Measurements from ENCODE around the gene MCF2L2. TPM values are rescaled to one million over a fixed set of nuclear protein-coding genes. Genes with fewer than 3 reads are reported as not detected.

The MCF2L2 gene
- total and polyA plus RNA-seq, 9 of the 15 experiments (the other 6 are each of a cell fraction or from before 2014, with no cell fraction given) = 0.56 to 4.2 (median 3.0) TPM

GRCh38 chr3:183410280-183410679 is 18.1 kb downstream of the MCF2L2 start (continued):
- TF ChIP-seq ZNF384 (IDR thresholded peaks at IDR 0.05; ENCODE audit: low read depth, low read length) (no peak), RHOXF2B (CRISPR knock-in tag; conservative IDR thresholded peaks at IDR 0.05) (no peak), NCOR1 (IDR thresholded peaks at IDR 0.05) (peak; percentile 71), XRCC4 (IDR thresholded peaks at IDR 0.05; ENCODE audit: extremely low read depth, insufficient read depth, insufficient read length) (no peak), ATF1 (CRISPR knock-in tag; IDR thresholded peaks at IDR 0.05) (no peak), ATF1 (tag; IDR thresholded peaks at IDR 0.05) (no peak), MTA2 (IDR thresholded peaks at IDR 0.05; ENCODE audit: low read depth) (peak; percentile 80), HNRNPK (IDR thresholded peaks at IDR 0.05; ENCODE audit: low read depth, low read length, poor library complexity, severe bottlenecking) (no peak), EGR1 (conservative IDR thresholded peaks at IDR 0.05) (no peak), ZNF589 (CRISPR knock-in tag; IDR thresholded peaks at IDR 0.05; ENCODE audit: low read depth) (no peak), CREB1 (IDR thresholded peaks at IDR 0.05) (no peak), CREB1 (CRISPR knock-in tag; IDR thresholded peaks at IDR 0.05) (no peak), CAMTA2 (CRISPR knock-in tag; conservative IDR thresholded peaks at IDR 0.05) (no peak), PHTF2 (CRISPR knock-in tag; IDR thresholded peaks at IDR 0.05) (no peak), CTCFL (IDR thresholded peaks at IDR 0.05; ENCODE audit: borderline replicate concordance, insufficient read depth, low read depth, low read length, poor library complexity, severe bottlenecking) (no peak), SNAPC5 (CRISPR knock-in tag; IDR thresholded peaks at IDR 0.05) (no peak), ZNF121 (CRISPR knock-in tag; conservative IDR thresholded peaks at IDR 0.05) (no peak), STAT6 (CRISPR knock-in tag; IDR thresholded peaks at IDR 0.05) (no peak), ZNF436 (CRISPR knock-in tag; IDR thresholded peaks at IDR 0.05) (no peak), PTBP1 (IDR thresholded peaks at IDR 0.05; ENCODE audit: low read depth, low read length) (no peak), DMBX1 (CRISPR knock-in tag; IDR thresholded peaks at IDR 0.05; ENCODE audit: borderline replicate concordance) (0 out of 2 replicates have a peak, but pooled peaks have one; percentile 47), HMG20B (CRISPR knock-in tag; IDR thresholded peaks at IDR 0.05) (no peak), SMAD4 (CRISPR knock-in tag; conservative IDR thresholded peaks at IDR 0.05) (no peak; the same call in 1 of the 2 replicates), ZNF3 (CRISPR knock-in tag; IDR thresholded peaks at IDR 0.05) (no peak), ZNF696 (CRISPR knock-in tag; conservative IDR thresholded peaks at IDR 0.05) (no peak), ZBTB5 (IDR thresholded peaks at IDR 0.05) (no peak)
